Measurements from ENCODE around the gene DMP1.

The DMP1 gene

GRCh38 chr4:87697272-87697671 is 47.2 kb downstream of the DMP1 start:
- TF ChIP-seq TAF1 (IDR thresholded peaks at IDR 0.05; ENCODE audit: borderline replicate concordance, insufficient read depth, low read length) = no peak
- no peak for TF ChIP-seq REST (IDR thresholded peaks at IDR 0.05; ENCODE audit: insufficient read depth in 1 of 2, low read depth in 2 of 2, low read length in 2 of 2)

- TF ChIP-seq POLR2AphosphoS5 (IDR thresholded peaks at IDR 0.05; ENCODE audit: low read depth, low read length) (no peak), TAF1 (IDR thresholded peaks at IDR 0.05; ENCODE audit: borderline replicate concordance, insufficient read depth, low read length) (no peak), REST (IDR thresholded peaks at IDR 0.05; ENCODE audit: insufficient read depth in 1 of 2, low read depth in 2 of 2, low read length in 2 of 2) (no peak), FOXP2 (optimal IDR thresholded peaks at IDR 0.05; ENCODE audit: borderline replicate concordance, extremely low read depth, extremely low read length, insufficient read depth) (no peak), SIN3A (IDR thresholded peaks at IDR 0.05; ENCODE audit: borderline replicate concordance, insufficient read depth, low read length) (no peak)
These were observed 47.9 kb downstream of the DMP1 start for GRCh38 chr4:87697945-87698344.

GRCh38 chr4:87698394-87698793 is 48.3 kb downstream of the DMP1 start:
- TF ChIP-seq REST (IDR thresholded peaks at IDR 0.05; ENCODE audit: insufficient read depth in 1 of 2, low read depth in 2 of 2, low read length in 2 of 2) = no peak
- no peak for TF ChIP-seq TAF1 (IDR thresholded peaks at IDR 0.05; ENCODE audit: borderline replicate concordance, insufficient read depth, low read length)
- no peak for TF ChIP-seq SIN3A (IDR thresholded peaks at IDR 0.05; ENCODE audit: borderline replicate concordance, insufficient read depth, low read length)
- TF ChIP-seq FOXP2 (optimal IDR thresholded peaks at IDR 0.05; ENCODE audit: borderline replicate concordance, extremely low read depth, extremely low read length, insufficient read depth) = no peak

GRCh38 chr4:87704001-87704400 is 53.9 kb downstream of the DMP1 start:
- TF ChIP-seq POLR2AphosphoS5 (IDR thresholded peaks at IDR 0.05; ENCODE audit: low read depth, low read length) (no peak), REST (IDR thresholded peaks at IDR 0.05; ENCODE audit: insufficient read depth in 1 of 2, low read depth in 2 of 2, low read length in 2 of 2) (no peak), FOXP2 (optimal IDR thresholded peaks at IDR 0.05; ENCODE audit: borderline replicate concordance, extremely low read depth, extremely low read length, insufficient read depth) (no peak), SIN3A (IDR thresholded peaks at IDR 0.05; ENCODE audit: borderline replicate concordance, insufficient read depth, low read length) (no peak), TAF1 (IDR thresholded peaks at IDR 0.05; ENCODE audit: borderline replicate concordance, insufficient read depth, low read length) (no peak)

GRCh38 chr4:87707279-87707918 is 57.3 kb downstream of the DMP1 start:
- TF ChIP-seq POLR2AphosphoS5 (IDR thresholded peaks at IDR 0.05; ENCODE audit: low read depth, low read length) = no peak
- no peak for TF ChIP-seq TAF1 (IDR thresholded peaks at IDR 0.05; ENCODE audit: borderline replicate concordance, insufficient read depth, low read length)
- TF ChIP-seq SIN3A (IDR thresholded peaks at IDR 0.05; ENCODE audit: borderline replicate concordance, insufficient read depth, low read length) = no peak
- no peak for TF ChIP-seq REST (IDR thresholded peaks at IDR 0.05; ENCODE audit: insufficient read depth in 1 of 2, low read depth in 2 of 2, low read length in 2 of 2)
- TF ChIP-seq FOXP2 (optimal IDR thresholded peaks at IDR 0.05; ENCODE audit: borderline replicate concordance, extremely low read depth, extremely low read length, insufficient read depth) = no peak
